ENCODE results near the gene GGN.
A peak's percentile ranks its signal among the peaks of the same experiment; 100 is the strongest.
"Not testable (repeated sequence)": the region's sequence is repeated elsewhere in the genome, so short reads cannot be mapped to it uniquely, and the experiment has no call there.

Gene GGN

GRCh38 chr19:38421856-38422255 lies 34.0 kb upstream of the GGN start:
- no peaks in the 10 kb centered on the region for H3K9me3 Mint-ChIP-seq
- H3K27me3 Mint-ChIP-seq, result no peaks in the 10 kb centered on the region
- no peak for ATAC-seq (ENCODE audit: low read depth)
- no peak overlapping the region for H3K4me3 Mint-ChIP-seq
- no peak for DNase-seq (ENCODE audit: low spot score in 2 of 2)
- H3K27ac Mint-ChIP-seq, result no peak overlapping the region
- H3K36me3 Mint-ChIP-seq, result no peaks in the 10 kb centered on the region
- H3K4me1 Mint-ChIP-seq, result peaks cover 29% of the 10 kb centered on the region

GRCh38 chr19:38420935-38421334 lies 33.1 kb upstream of the GGN start:
- no peaks in the 10 kb centered on the region for H3K36me3 Mint-ChIP-seq
- DNase-seq (ENCODE audit: low spot score in 2 of 2) (no peak), ATAC-seq (ENCODE audit: low read depth) (no peak)
- no peak overlapping the region for H3K4me3 Mint-ChIP-seq
- no peaks in the 10 kb centered on the region for H3K9me3 Mint-ChIP-seq
- H3K27me3 Mint-ChIP-seq, result no peaks in the 10 kb centered on the region
- H3K27ac Mint-ChIP-seq, result no peak overlapping the region
- peaks cover 25% of the 10 kb centered on the region for H3K4me1 Mint-ChIP-seq

- DNase-seq (ENCODE audit: low spot score in 2 of 2) (peak; percentile 45 to 50), ATAC-seq (ENCODE audit: low read depth) (peak; percentile 80)
- Mint-ChIP-seq H3K9me3 (no peaks in the 10 kb centered on the region), H3K36me3 (no peaks in the 10 kb centered on the region), H3K4me1 (peaks cover 19% of the 10 kb centered on the region), H3K27me3 (no peaks in the 10 kb centered on the region), H3K27ac (peak overlapping the region; percentile 68), H3K4me3 (peak overlapping the region; percentile 86)
Measured at GRCh38 chr19:38417544-38418506, 30.0 kb upstream of the GGN start.

- Mint-ChIP-seq H3K27me3 (no peaks in the 10 kb centered on the region), H3K27ac (peak overlapping the region; percentile 68), H3K36me3 (no peaks in the 10 kb centered on the region), H3K9me3 (no peaks in the 10 kb centered on the region), H3K4me3 (peak overlapping the region; percentile 86), H3K4me1 (peaks cover 19% of the 10 kb centered on the region)
- no peak for ATAC-seq (ENCODE audit: low read depth)
- no peak for DNase-seq (ENCODE audit: low spot score in 2 of 2)
Measured at GRCh38 chr19:38417146-38417543, 29.3 kb upstream of the GGN start.

GRCh38 chr19:38413416-38413815 lies 25.6 kb upstream of the GGN start:
- H3K27me3 Mint-ChIP-seq, result no peaks in the 10 kb centered on the region
- ATAC-seq (ENCODE audit: low read depth) (no peak), DNase-seq (ENCODE audit: low spot score in 2 of 2) (no peak)
- no peak overlapping the region for H3K27ac Mint-ChIP-seq
- H3K9me3 Mint-ChIP-seq, result no peaks in the 10 kb centered on the region
- H3K36me3 Mint-ChIP-seq, result peaks cover 2% of the 10 kb centered on the region
- H3K4me3 Mint-ChIP-seq, result no peak overlapping the region
- peaks cover 12% of the 10 kb centered on the region for H3K4me1 Mint-ChIP-seq

GRCh38 chr19:38412961-38413360 lies 25.1 kb upstream of the GGN start:
- no peak overlapping the region for H3K27ac Mint-ChIP-seq
- peaks cover 10% of the 10 kb centered on the region for H3K4me1 Mint-ChIP-seq
- H3K4me3 Mint-ChIP-seq, result no peak overlapping the region
- no peaks in the 10 kb centered on the region for H3K9me3 Mint-ChIP-seq
- H3K27me3 Mint-ChIP-seq, result no peaks in the 10 kb centered on the region
- ATAC-seq (ENCODE audit: low read depth), result no peak
- peaks cover 2% of the 10 kb centered on the region for H3K36me3 Mint-ChIP-seq
- DNase-seq (ENCODE audit: low spot score in 2 of 2), result no peak

- no peaks in the 10 kb centered on the region for H3K27me3 Mint-ChIP-seq
- no peak for ATAC-seq (ENCODE audit: low read depth)
Measured at GRCh38 chr19:38412491-38412890, 24.7 kb upstream of the GGN start.

GRCh38 chr19:38411898-38412297 lies 24.1 kb upstream of the GGN start:
- ATAC-seq (ENCODE audit: low read depth); H3K9me3 Mint-ChIP-seq; H3K27me3 Mint-ChIP-seq; H3K36me3 Mint-ChIP-seq; DNase-seq (ENCODE audit: low spot score in 2 of 2); H3K27ac Mint-ChIP-seq; H3K4me1 Mint-ChIP-seq; H3K4me3 Mint-ChIP-seq: not testable (repeated sequence)

More at GRCh38 chr19:38412491-38412890, 24.7 kb upstream of the GGN start:
- Mint-ChIP-seq H3K4me3 (no peak overlapping the region), H3K27ac (no peak overlapping the region), H3K36me3 (peaks cover 2% of the 10 kb centered on the region), H3K9me3 (no peaks in the 10 kb centered on the region), H3K4me1 (peaks cover 6% of the 10 kb centered on the region)
- no peak for DNase-seq (ENCODE audit: low spot score in 2 of 2)

- H3K36me3 Mint-ChIP-seq, result peaks cover 6% of the 10 kb centered on the region
- no peak for ATAC-seq (ENCODE audit: low read depth)
- H3K4me1 Mint-ChIP-seq, result no peaks in the 10 kb centered on the region
- no peak for DNase-seq (ENCODE audit: low spot score in 2 of 2)
- no peak overlapping the region for H3K4me3 Mint-ChIP-seq
- no peaks in the 10 kb centered on the region for H3K27me3 Mint-ChIP-seq
- H3K27ac Mint-ChIP-seq, result no peak overlapping the region
- H3K9me3 Mint-ChIP-seq, result no peaks in the 10 kb centered on the region
Measured at GRCh38 chr19:38411041-38411712, 23.3 kb upstream of the GGN start.

GRCh38 chr19:38410407-38410806 lies 22.6 kb upstream of the GGN start:
- ATAC-seq (ENCODE audit: low read depth); H3K9me3 Mint-ChIP-seq; H3K27me3 Mint-ChIP-seq; DNase-seq (ENCODE audit: low spot score in 2 of 2); H3K36me3 Mint-ChIP-seq; H3K27ac Mint-ChIP-seq; H3K4me1 Mint-ChIP-seq; H3K4me3 Mint-ChIP-seq: not testable (repeated sequence)

GRCh38 chr19:38409631-38410133 lies 21.8 kb upstream of the GGN start:
- peaks cover 10% of the 10 kb centered on the region for H3K36me3 Mint-ChIP-seq

GRCh38 chr19:38405276-38405675 lies 17.4 kb upstream of the GGN start:
- no peak overlapping the region for H3K27ac Mint-ChIP-seq
- peak overlapping the region; percentile 29 for H3K4me3 Mint-ChIP-seq
- H3K27me3 Mint-ChIP-seq, result peaks cover under 1% of the 10 kb centered on the region
- H3K4me1 Mint-ChIP-seq, result peaks cover 7% of the 10 kb centered on the region
- no peak for ATAC-seq (ENCODE audit: low read depth)
- no peak for DNase-seq (ENCODE audit: low spot score in 2 of 2)
- H3K9me3 Mint-ChIP-seq, result no peaks in the 10 kb centered on the region
- H3K36me3 Mint-ChIP-seq, result peaks cover 10% of the 10 kb centered on the region

More at GRCh38 chr19:38409631-38410133, 21.8 kb upstream of the GGN start:
- no peak overlapping the region for H3K27ac Mint-ChIP-seq
- no peaks in the 10 kb centered on the region for H3K4me1 Mint-ChIP-seq
- DNase-seq (ENCODE audit: low spot score in 2 of 2) (no peak), ATAC-seq (ENCODE audit: low read depth) (no peak)
- no peak overlapping the region for H3K4me3 Mint-ChIP-seq
- no peaks in the 10 kb centered on the region for H3K27me3 Mint-ChIP-seq
- H3K9me3 Mint-ChIP-seq, result no peaks in the 10 kb centered on the region

GRCh38 chr19:38404858-38405257 lies 17.0 kb upstream of the GGN start:
- H3K9me3 Mint-ChIP-seq, result no peaks in the 10 kb centered on the region
- ATAC-seq (ENCODE audit: low read depth) (no peak), DNase-seq (ENCODE audit: low spot score in 2 of 2) (no peak)
- peak overlapping the region; percentile 29 for H3K4me3 Mint-ChIP-seq
- H3K27me3 Mint-ChIP-seq, result peaks cover 3% of the 10 kb centered on the region
- no peak overlapping the region for H3K27ac Mint-ChIP-seq
- H3K36me3 Mint-ChIP-seq, result peaks cover 10% of the 10 kb centered on the region
- H3K4me1 Mint-ChIP-seq, result peaks cover 7% of the 10 kb centered on the region

- Mint-ChIP-seq H3K36me3 (peaks cover 7% of the 10 kb centered on the region), H3K9me3 (no peaks in the 10 kb centered on the region), H3K4me1 (peaks cover 7% of the 10 kb centered on the region), H3K27me3 (peaks cover 8% of the 10 kb centered on the region), H3K4me3 (peak within 1 kb of the TSS; percentile 91), H3K27ac (peak within 1 kb of the TSS; percentile 91)
- peak; percentile 94 for ATAC-seq (ENCODE audit: low read depth)
- DNase-seq (ENCODE audit: low spot score in 2 of 2), result peak; percentile 98
Measured at GRCh38 chr19:38402967-38403674, 15.3 kb upstream of the GGN start, which contains the start of gene FAM98C. TSS of gene FAM98C (plus strand) at chr19:38403093. CDS start at chr19:38403154, 61 bp downstream.
